Mesenchymal stem cell (in vitro differentiated cells and primary cell): ENCODE measurements around the gene TSPAN10.

Experiments used
- DNase-seq: peaks from one replicate; pipeline ENCODE4 v3.0.0-alpha.2; 2013
- H2AFZ ChIP-seq: one replicate; pipeline ENCODE4 v1.6.1; 2013; ENCODE audit warnings: low read depth, mild to moderate bottlenecking, control low read depth, inconsistent platforms, low read length, moderate library complexity
- H2AK5ac ChIP-seq: 2 replicates; pipeline ENCODE4 v1.6.1; 2013; ENCODE audit warnings: low read length, moderate library complexity, mild to moderate bottlenecking, inconsistent platforms; ENCODE audit not compliant: severe bottlenecking
- H2BK120ac ChIP-seq: one replicate; pipeline ENCODE4 v1.6.1; 2013; ENCODE audit warnings: low read depth, mild to moderate bottlenecking, inconsistent platforms, low read length, moderate library complexity
- H2BK12ac ChIP-seq, 2 experiments: one replicate each; pipeline ENCODE4 v1.6.1; 2013; ENCODE audit warnings: inconsistent platforms in 2 of 2, low read length in 2 of 2, mild to moderate bottlenecking in 2 of 2, moderate library complexity in 2 of 2, control low read depth in 1 of 2
- H2BK15ac ChIP-seq: one replicate; pipeline ENCODE4 v1.6.1; 2013; ENCODE audit warnings: mild to moderate bottlenecking, low read depth, inconsistent platforms; ENCODE audit not compliant: poor library complexity, severe bottlenecking
- H2BK5ac ChIP-seq: 2 replicates; pipeline ENCODE4 v1.6.1; 2013; ENCODE audit warnings: low read depth, mild to moderate bottlenecking, low read length, control low read depth, inconsistent platforms; ENCODE audit not compliant: poor library complexity, severe bottlenecking
- H3K14ac ChIP-seq, 2 experiments: one replicate each; pipeline ENCODE4 v1.6.1; 2013; ENCODE audit warnings: inconsistent platforms in 2 of 2, low read length in 2 of 2, control low read depth in 1 of 2, mild to moderate bottlenecking in 1 of 2, moderate library complexity in 1 of 2
- H3K18ac ChIP-seq, 2 experiments: one replicate each; pipeline ENCODE4 v1.6.1; 2013; ENCODE audit warnings: inconsistent platforms in 2 of 2, low read length in 2 of 2, control low read depth in 1 of 2, low read depth in 1 of 2, mild to moderate bottlenecking in 1 of 2
- H3K23ac ChIP-seq, 2 experiments: one replicate each; pipeline ENCODE4 v1.6.1; 2013; ENCODE audit warnings: inconsistent platforms in 2 of 2, low read length in 2 of 2, mild to moderate bottlenecking in 2 of 2, moderate library complexity in 2 of 2, control low read depth in 1 of 2
- H3K27ac ChIP-seq: 2 replicates; pipeline ENCODE4 v1.5.1; 2013; ENCODE audit warnings: mild to moderate bottlenecking, moderate library complexity, low read length, control low read depth, inconsistent platforms; ENCODE audit not compliant: poor library complexity, severe bottlenecking
- H3K27me3 ChIP-seq, 2 experiments: 2 replicates each; pipeline versions ENCODE4 v1.6.1 to v1.7.0; 2013; ENCODE audit warnings: low read length in 2 of 2, mild to moderate bottlenecking in 2 of 2, moderate library complexity in 2 of 2, control low read depth in 1 of 2, inconsistent platforms in 1 of 2; ENCODE audit not compliant: control insufficient read depth in 1 of 2, insufficient read depth in 1 of 2
- H3K36me3 ChIP-seq, 2 experiments: 2 replicates each; pipeline versions ENCODE4 v1.6.1 to v1.7.0; 2013; ENCODE audit warnings: low read length in 2 of 2, control low read depth in 1 of 2, inconsistent platforms in 1 of 2, low read depth in 1 of 2, mild to moderate bottlenecking in 1 of 2; ENCODE audit not compliant: insufficient read depth in 2 of 2, control insufficient read depth in 1 of 2
- H3K4ac ChIP-seq, 2 experiments: one replicate each; pipeline ENCODE4 v1.6.1; 2013; ENCODE audit warnings: inconsistent platforms in 2 of 2, low read length in 2 of 2, mild to moderate bottlenecking in 2 of 2, moderate library complexity in 2 of 2, control low read depth in 1 of 2, low read depth in 1 of 2
- H3K4me1 ChIP-seq: 2 replicates; pipeline ENCODE4 v1.6.1; 2013; ENCODE audit warnings: low read depth, low read length, control low read depth; ENCODE audit not compliant: control insufficient read depth, insufficient read depth
- H3K4me2 ChIP-seq: 2 replicates; pipeline ENCODE4 v1.6.1; 2013; ENCODE audit warnings: low read length, mild to moderate bottlenecking, inconsistent platforms; ENCODE audit not compliant: poor library complexity, severe bottlenecking
- H3K4me3 ChIP-seq, 2 experiments: 2 replicates each; pipeline versions ENCODE4 v1.5.1 to v1.7.0; 2013; ENCODE audit warnings: low read length in 2 of 2, mild to moderate bottlenecking in 2 of 2, control low read depth in 1 of 2, low read depth in 1 of 2; ENCODE audit not compliant: insufficient read depth in 1 of 2
- H3K79me1 ChIP-seq: replicated peaks from 2 replicates; pipeline ENCODE4 v1.6.1; 2013; ENCODE audit warnings: mild to moderate bottlenecking, control low read depth, low read length, inconsistent platforms; ENCODE audit not compliant: poor library complexity, severe bottlenecking
- H3K9ac ChIP-seq: 2 replicates; pipeline ENCODE4 v1.7.0; 2013; ENCODE audit warnings: mild to moderate bottlenecking, low read length, moderate library complexity
- H3K9me3 ChIP-seq: 2 replicates; pipeline ENCODE4 v1.7.0; 2013; ENCODE audit warnings: mild to moderate bottlenecking, low read length; ENCODE audit not compliant: control insufficient read depth
- H4K8ac ChIP-seq: one replicate; pipeline ENCODE4 v1.6.1; 2013; ENCODE audit warnings: inconsistent platforms, mild to moderate bottlenecking, low read length, moderate library complexity
- H4K91ac ChIP-seq: one replicate; pipeline ENCODE4 v1.6.1; 2013; ENCODE audit warnings: mild to moderate bottlenecking, low read length, inconsistent platforms
- WGBS: methylation state at CpG from one replicate; pipeline ENCODE4 v1.1.7; 2013; ENCODE audit warnings: mixed read lengths; 5-methylcytosine and 5-hydroxymethylcytosine counted together

Gene TSPAN10

GRCh38 chr17:81662002-81662401 is 25.0 kb downstream of the TSPAN10 start:
- H3K9me3 ChIP-seq = no peaks in the 10 kb centered on the region
- no peak overlapping the region for H2AFZ ChIP-seq
- H3K4me3 ChIP-seq = no peak overlapping the region
- no peaks in the 10 kb centered on the region for H3K27me3 ChIP-seq
- H3K4me1 ChIP-seq = peaks cover 10% of the 10 kb centered on the region
- no peak overlapping the region for H3K23ac ChIP-seq
- no peak overlapping the region for H3K4ac ChIP-seq
- no peak overlapping the region for H4K8ac ChIP-seq
- peaks cover 12% of the 10 kb centered on the region for H3K79me1 ChIP-seq
- no peak overlapping the region for H2BK5ac ChIP-seq
- no peak overlapping the region for H2AK5ac ChIP-seq
- no peak overlapping the region for H2BK15ac ChIP-seq
- H3K18ac ChIP-seq = no peak overlapping the region
- H3K9ac ChIP-seq = no peak overlapping the region
- H2BK120ac ChIP-seq = no peak overlapping the region
- no peak overlapping the region for H4K91ac ChIP-seq
- no peak overlapping the region for H2BK12ac ChIP-seq
- peaks cover 14% of the 10 kb centered on the region in 2 experiments for H3K36me3 ChIP-seq
- H3K27ac ChIP-seq = no peak overlapping the region
- H3K14ac ChIP-seq = no peak overlapping the region
- no peak for DNase-seq
- 87% methylated on average over 3 of the region's 4 CpGs for WGBS
- no peak overlapping the region for H3K4me2 ChIP-seq

- peaks cover 20% of the 10 kb centered on the region for H3K79me1 ChIP-seq
- H3K27ac ChIP-seq = no peak overlapping the region
- no peak overlapping the region for H2AK5ac ChIP-seq
- H2BK5ac ChIP-seq = no peak overlapping the region
- no peak overlapping the region for H2BK15ac ChIP-seq
- peaks cover 24 to 26% of the 10 kb centered on the region in 2 experiments for H3K36me3 ChIP-seq
- WGBS = 87% methylated on average over 7 of the region's 7 CpGs
- H3K18ac ChIP-seq = no peak overlapping the region
- H3K4me3 ChIP-seq = no peak overlapping the region
- no peak overlapping the region for H3K4me2 ChIP-seq
- H2BK120ac ChIP-seq = no peak overlapping the region
- H4K91ac ChIP-seq = peak overlapping the region; percentile 52
- no peak overlapping the region for H2AFZ ChIP-seq
- H3K4ac ChIP-seq = no peak overlapping the region
- DNase-seq = no peak
- no peak overlapping the region for H4K8ac ChIP-seq
- no peaks in the 10 kb centered on the region for H3K27me3 ChIP-seq
- H3K4me1 ChIP-seq = peaks cover 20% of the 10 kb centered on the region
- no peaks in the 10 kb centered on the region for H3K9me3 ChIP-seq
- H3K23ac ChIP-seq = no peak overlapping the region
- no peak overlapping the region for H2BK12ac ChIP-seq
- no peak overlapping the region for H3K9ac ChIP-seq
- H3K14ac ChIP-seq = no peak overlapping the region
Observed at GRCh38 chr17:81664051-81664470, 27.1 kb downstream of the TSPAN10 start.

GRCh38 chr17:81665205-81666091 is 28.5 kb downstream of the TSPAN10 start:
- Histone ChIP-seq H3K9ac (peak overlapping the region; percentile 92), H2BK120ac (peak overlapping the region; percentile 36), H3K79me1 (peaks cover 28% of the 10 kb centered on the region), H3K27ac (peak overlapping the region; percentile 78), H3K23ac (peak overlapping the region in 1 of 2 experiments; percentile 46), H3K27me3 (no peaks in the 10 kb centered on the region), H3K36me3 (peaks cover 37 to 38% of the 10 kb centered on the region in 2 experiments), H3K4ac (peak overlapping the region; percentile 71 to 76), H3K4me2 (peak overlapping the region; percentile 72), H4K8ac (peak overlapping the region; percentile 96), H3K14ac (no peak overlapping the region), H2AK5ac (peak overlapping the region; percentile 44), H2AFZ (no peak overlapping the region), H2BK15ac (peak overlapping the region; percentile 60), H4K91ac (peak overlapping the region; percentile 46), H2BK12ac (peak overlapping the region in 1 of 2 experiments; percentile 59), H3K18ac (peak overlapping the region; percentile 89 to 94), H3K4me1 (peaks cover 20% of the 10 kb centered on the region), H2BK5ac (peak overlapping the region; percentile 84), H3K4me3 (peak overlapping the region; percentile 87 to 94), H3K9me3 (no peaks in the 10 kb centered on the region)
- DNase-seq = no peak
- WGBS = 79% methylated on average over 30 of the region's 30 CpGs

GRCh38 chr17:81666092-81666341 is 29.0 kb downstream of the TSPAN10 start:
- Histone ChIP-seq H3K14ac (no peak overlapping the region), H3K79me1 (peaks cover 30% of the 10 kb centered on the region), H2BK15ac (no peak overlapping the region), H4K8ac (peak overlapping the region; percentile 96), H3K23ac (no peak overlapping the region), H2BK12ac (no peak overlapping the region), H2AFZ (peak overlapping the region; percentile 84), H3K36me3 (peaks cover 40 to 42% of the 10 kb centered on the region in 2 experiments), H3K9me3 (no peaks in the 10 kb centered on the region), H3K27me3 (no peaks in the 10 kb centered on the region), H3K18ac (peak overlapping the region; percentile 89 to 94), H2BK5ac (peak overlapping the region; percentile 84), H2BK120ac (peak overlapping the region; percentile 36), H2AK5ac (peak overlapping the region; percentile 44), H4K91ac (peak overlapping the region; percentile 88), H3K9ac (peak overlapping the region; percentile 92), H3K27ac (peak overlapping the region; percentile 78), H3K4ac (peak overlapping the region; percentile 71 to 76), H3K4me3 (peak overlapping the region; percentile 87 to 94), H3K4me2 (peak overlapping the region; percentile 72), H3K4me1 (peaks cover 20% of the 10 kb centered on the region)
- DNase-seq = peak; percentile 68
- WGBS = under 1% methylated on average over 16 of the region's 16 CpGs
